GM23338 (cell line): ENCODE data around the gene GPA33. TPM values are rescaled to one million over a fixed set of nuclear protein-coding genes. Genes with fewer than 3 reads are reported as not detected.
"Not testable (repeated sequence)": the region's sequence is repeated elsewhere in the genome, so short reads cannot be mapped to it uniquely, and the experiment has no call there.

Experiments used
- ATAC-seq: fragments of 200-7000 bp; cut with Tn5 transposase; 3 replicates; pipeline ENCODE4 v1.9.1; 2020
- DNase-seq: peaks from one replicate; pipeline ENCODE4 v3.0.0-alpha.2; 2015; ENCODE audit warnings: low spot score
- H2AFZ ChIP-seq: fragments of 200-600 bp; sonication (generic); 2 replicates; pipeline ENCODE4 v1.8.0; 2016; ENCODE audit warnings: antibody characterized with exemption, mild to moderate bottlenecking, moderate library complexity
- H3F3A ChIP-seq: fragments of 200-600 bp; sonication (generic); replicated peaks from 2 replicates; pipeline ENCODE4 v1.8.0; 2017; ENCODE audit warnings: antibody characterized with exemption, mixed run types, low read depth
- H3K27ac ChIP-seq: fragments of 200-600 bp; sonication (generic); 2 replicates; pipeline ENCODE4 v1.6.1; 2016; ENCODE audit warnings: low read depth
- H3K27me3 ChIP-seq: fragments of 200-600 bp; sonication (generic); 2 replicates; pipeline ENCODE4 v1.8.0; 2016; ENCODE audit warnings: mild to moderate bottlenecking, mixed run types, moderate library complexity; ENCODE audit not compliant: insufficient read depth
- H3K36me3 ChIP-seq: fragments of 200-600 bp; sonication (generic); 2 replicates; pipeline ENCODE4 v1.8.0; 2016; ENCODE audit warnings: mild to moderate bottlenecking; ENCODE audit not compliant: insufficient read depth
- H3K4me1 ChIP-seq: fragments of 200-600 bp; sonication (generic); 2 replicates; pipeline ENCODE4 v1.8.0; 2016; ENCODE audit warnings: mild to moderate bottlenecking, moderate library complexity; ENCODE audit not compliant: insufficient read depth
- H3K4me2 ChIP-seq: fragments of 200-600 bp; sonication (generic); 2 replicates; pipeline ENCODE4 v1.7.1; 2017; ENCODE audit warnings: mixed run types
- H3K4me3 ChIP-seq: fragments of 200-600 bp; sonication (generic); 2 replicates; pipeline ENCODE4 v1.6.1; 2016; ENCODE audit warnings: mixed run types
- H3K79me2 ChIP-seq: fragments of 200-600 bp; sonication (generic); replicated peaks from 2 replicates; pipeline ENCODE4 v1.8.0; 2017; ENCODE audit warnings: mild to moderate bottlenecking; ENCODE audit not compliant: insufficient read depth
- H3K9me2 ChIP-seq: fragments of 200-600 bp; sonication (generic); 2 replicates; pipeline ENCODE4 v1.8.0; 2017; ENCODE audit not compliant: insufficient read depth
- H4K20me1 ChIP-seq: fragments of 200-600 bp; sonication (generic); replicated peaks from 2 replicates; pipeline ENCODE4 v1.8.0; 2017; ENCODE audit warnings: mild to moderate bottlenecking; ENCODE audit not compliant: insufficient read depth
- H3K27ac Mint-ChIP-seq: 2 replicates; pipeline ENCODE4 v1.8.0; 2020; ENCODE audit warnings: inconsistent platforms, mild to moderate bottlenecking, moderate library complexity, mixed read lengths
- H3K27me3 Mint-ChIP-seq: 3 replicates; pipeline ENCODE4 v1.8.0; 2022; ENCODE audit warnings: low read depth, mild to moderate bottlenecking, moderate library complexity, mixed read lengths, inconsistent platforms; ENCODE audit not compliant: insufficient read depth, poor library complexity
- H3K36me3 Mint-ChIP-seq: 3 replicates; pipeline ENCODE4 v1.8.0; 2021; ENCODE audit warnings: low read depth, mild to moderate bottlenecking, inconsistent platforms, moderate library complexity, mixed read lengths
- H3K4me1 Mint-ChIP-seq: 3 replicates; pipeline ENCODE4 v1.8.0; 2020; ENCODE audit warnings: mild to moderate bottlenecking, inconsistent platforms, mixed read lengths
- H3K4me3 Mint-ChIP-seq: 3 replicates; pipeline ENCODE4 v1.8.0; 2021; ENCODE audit warnings: moderate library complexity, mild to moderate bottlenecking, inconsistent platforms, mixed read lengths
- H3K9me3 Mint-ChIP-seq: 3 replicates; pipeline ENCODE4 v1.8.0; 2020; ENCODE audit warnings: moderate library complexity, mild to moderate bottlenecking, inconsistent platforms, mixed read lengths
- CTCF ChIP-seq, 2 experiments: fragments of 200-600 bp in 1 of 2; sonication (generic) in 1 of 2; conservative IDR thresholded peaks; 2 replicates each; pipeline versions ENCODE4 v1.5.1 to v1.6.1; 2016 to 2017; ENCODE audit warnings: antibody characterized with exemption in 2 of 2, low read depth in 2 of 2, mild to moderate bottlenecking in 2 of 2, moderate library complexity in 1 of 2
- ETS1 ChIP-seq: IDR thresholded peaks from 2 replicates; pipeline ENCODE4 v1.6.1; 2016; ENCODE audit warnings: antibody characterized with exemption
- EZH2phosphoT487 ChIP-seq: fragments of 200-600 bp; sonication (generic); IDR thresholded peaks from one replicate; pipeline ENCODE4 v1.8.1; 2018; ENCODE audit warnings: antibody characterized with exemption; ENCODE audit not compliant: unreplicated experiment
- JUNB ChIP-seq: IDR thresholded peaks from one replicate; pipeline ENCODE4 v1.6.1; 2016; ENCODE audit warnings: antibody characterized with exemption; ENCODE audit not compliant: unreplicated experiment
- NANOG ChIP-seq: IDR thresholded peaks from 2 replicates; pipeline ENCODE4 v1.6.1; 2016; ENCODE audit warnings: antibody characterized with exemption, borderline replicate concordance
- ZNF114 ChIP-seq: fragments of 250-450 bp; sonication (Bioruptor Pico); IDR thresholded peaks from 2 replicates; pipeline ENCODE4 v1.5.0; 2020; ENCODE audit warnings: mild to moderate bottlenecking, moderate library complexity
- ZNF331 ChIP-seq: fragments of 250-450 bp; sonication (Bioruptor Pico); IDR thresholded peaks from 2 replicates; pipeline ENCODE4 v1.5.0; 2020; ENCODE audit warnings: low read depth, mild to moderate bottlenecking, moderate library complexity
- ZNF462 ChIP-seq: fragments of 250-450 bp; sonication (Bioruptor Pico); IDR thresholded peaks from 2 replicates; pipeline ENCODE4 v1.5.0; 2020; ENCODE audit warnings: mild to moderate bottlenecking, moderate library complexity
- polyA plus RNA-seq: library from polyadenylated mRNA; unstranded; fragments of >200 nt; fragmentation: Nextera tagmentation; extraction: Ambion mirVana; gene quantifications from 2 replicates; pipeline ENCODE4 v1.2.1, GENCODE V29; 2016
- total RNA-seq: library from RNA; depleted of rRNA; stranded (reverse); fragments of >200 nt; shearing (Covaris generic); gene quantifications from 2 replicates; pipeline ENCODE4 v1.2.3, GENCODE V29; 2014

Gene GPA33
- total and polyA plus RNA-seq, 2 experiments from 2014 or later: 0.10 to 0.28 TPM

- not testable (repeated sequence) for H3K27me3 Mint-ChIP-seq, H3K4me1 ChIP-seq, H3K4me1 Mint-ChIP-seq, H3K36me3 ChIP-seq, H3K36me3 Mint-ChIP-seq, DNase-seq, H3K27ac Mint-ChIP-seq, H4K20me1 ChIP-seq, H3K4me3 ChIP-seq, H3F3A ChIP-seq, H3K79me2 ChIP-seq, ATAC-seq, H3K9me2 ChIP-seq, H3K4me3 Mint-ChIP-seq, H2AFZ ChIP-seq, H3K27ac ChIP-seq, H3K27me3 ChIP-seq, H3K4me2 ChIP-seq
- H3K9me3 Mint-ChIP-seq: peaks cover 20% of the 10 kb centered on the region
These were observed 60.6 kb downstream of the GPA33 start for GRCh38 chr1:167029553-167029952.

- no peak overlapping the region for H3K4me3 ChIP-seq
- Mint-ChIP-seq H3K4me1 (no peaks in the 10 kb centered on the region), H3K36me3 (no peaks in the 10 kb centered on the region), H3K9me3 (no peaks in the 10 kb centered on the region), H3K27ac (no peak overlapping the region), H3K27me3 (no peaks in the 10 kb centered on the region), H3K4me3 (no peak overlapping the region)
- no peak overlapping the region for H3K27ac ChIP-seq
- no peak overlapping the region for H3K4me2 ChIP-seq
- H3K9me2 ChIP-seq: no peaks in the 10 kb centered on the region; the same call in 1 of the 2 replicates
- TF ChIP-seq EZH2phosphoT487: no peak
- no peaks in the 10 kb centered on the region for H3K27me3 ChIP-seq
- no peak for ATAC-seq
- no peaks in the 10 kb centered on the region for H3K4me1 ChIP-seq
- no peak for DNase-seq
- H3K36me3 ChIP-seq: no peaks in the 10 kb centered on the region
- H4K20me1 ChIP-seq: no peaks in the 10 kb centered on the region
- no peaks in the 10 kb centered on the region for H3F3A ChIP-seq
- H3K79me2 ChIP-seq: no peaks in the 10 kb centered on the region
- peak overlapping the region; percentile 1; the same call in 1 of the 2 replicates for H2AFZ ChIP-seq
These were observed 67.8 kb downstream of the GPA33 start for GRCh38 chr1:167022384-167022783.

GRCh38 chr1:167016100-167016750 is 74.0 kb downstream of the GPA33 start:
- Mint-ChIP-seq H3K27ac (no peak overlapping the region), H3K4me3 (no peak overlapping the region), H3K27me3 (no peaks in the 10 kb centered on the region), H3K4me1 (no peaks in the 10 kb centered on the region), H3K36me3 (no peaks in the 10 kb centered on the region), H3K9me3 (no peaks in the 10 kb centered on the region)
- DNase-seq: no peak
- no peaks in the 10 kb centered on the region for H3K4me1 ChIP-seq
- H3K4me3 ChIP-seq: no peak overlapping the region
- no peaks in the 10 kb centered on the region; the same call in 1 of the 2 replicates for H3K9me2 ChIP-seq
- no peaks in the 10 kb centered on the region for H3K27me3 ChIP-seq
- no peaks in the 10 kb centered on the region for H4K20me1 ChIP-seq
- H3K79me2 ChIP-seq: no peaks in the 10 kb centered on the region
- ATAC-seq: no peak
- no peaks in the 10 kb centered on the region for H3K36me3 ChIP-seq
- H3F3A ChIP-seq: no peaks in the 10 kb centered on the region
- H3K4me2 ChIP-seq: no peak overlapping the region
- no peak overlapping the region for H2AFZ ChIP-seq
- H3K27ac ChIP-seq: no peak overlapping the region
- TF ChIP-seq ZNF114 (CRISPR knock-in tag) (no peak), EZH2phosphoT487 (no peak), NANOG (no peak), ZNF331 (CRISPR knock-in tag) (no peak), ZNF462 (no peak), JUNB (no peak), ETS1 (no peak), CTCF (conservative IDR thresholded peaks at IDR 0.05; ENCODE audit: low read depth in 2 of 2) (no peak)
